Gastrocnemius medialis (tissue), 4 donors: ENCODE data around the gene CCDC57. TPM values are rescaled to one million over a fixed set of nuclear protein-coding genes. Genes with fewer than 3 reads are reported as not detected.
A peak's percentile ranks its signal among the peaks of the same experiment; 100 is the strongest.

Source experiments
- ATAC-seq, 2 donors: fragments of 150-250 bp; one replicate each; pipeline ENCODE4 v1.9.1; 2016
- DNase-seq, 2 donors: peaks; one replicate each; pipeline ENCODE4 v3.0.0-alpha.2; 2019
- H3K27ac ChIP-seq, 4 donors: fragments of 200-600 bp; sonication (generic); 1 replicate in 1 of 4; 2 replicates in 3 of 4; pipeline ENCODE4 v1.5.1; 2016 to 2018; ENCODE audit warnings: mild to moderate bottlenecking in 2 of 4, moderate library complexity in 1 of 4
- H3K27me3 ChIP-seq, 3 donors: fragments of 200-600 bp; sonication (generic) in 2 of 3; 1 replicate in 1 of 3; 2 replicates in 2 of 3; pipeline versions ENCODE4 v1.5.1 to v1.6.0; 2016 to 2019; ENCODE audit warnings: mild to moderate bottlenecking in 1 of 3, moderate library complexity in 1 of 3
- H3K36me3 ChIP-seq, 2 donors: fragments of 200-600 bp; sonication (generic) in 1 of 2; one replicate each; pipeline ENCODE4 v1.5.1; 2017 to 2018
- H3K4me1 ChIP-seq, 2 donors: fragments of 200-600 bp; sonication (generic) in 1 of 2; one replicate each; pipeline ENCODE4 v1.5.1; 2016 to 2017; ENCODE audit warnings: mild to moderate bottlenecking in 2 of 2
- H3K4me3 ChIP-seq, 4 donors: fragments of 200-600 bp; sonication (generic) in 3 of 4; 1 replicate in 1 of 4; 2 replicates in 3 of 4; pipeline ENCODE4 v1.5.1; 2016 to 2019; ENCODE audit warnings: mild to moderate bottlenecking in 2 of 4
- H3K9me3 ChIP-seq, 3 donors: fragments of 200-600 bp; sonication (generic) in 2 of 3; 1 replicate in 1 of 3; 2 replicates in 2 of 3; pipeline ENCODE4 v1.5.1; 2016 to 2019
- CTCF ChIP-seq, 5 experiments: fragments of 450-650 bp in 3 of 5; fragments of 200-600 bp in 2 of 5; sonication (generic) in 2 of 5; IDR thresholded peaks in 4 of 5; conservative IDR thresholded peaks in 1 of 5; 1 replicate in 4 of 5; 2 replicates in 1 of 5; pipeline ENCODE4 v1.5.1; 2016 to 2019; ENCODE audit warnings: antibody characterized with exemption in 5 of 5, mild to moderate bottlenecking in 3 of 5, moderate library complexity in 3 of 5
- POLR2A ChIP-seq, 2 donors: fragments of 450-650 bp; IDR thresholded peaks; one replicate each; pipeline ENCODE4 v1.6.1; 2017; ENCODE audit warnings: antibody characterized with exemption in 2 of 2, mild to moderate bottlenecking in 2 of 2, moderate library complexity in 2 of 2
- in situ Hi-C, 4 donors: fragments of 200-750 bp; cut with MboI; loops; one replicate each; pipeline versions ENCODE4 v1.15.0 to v1.8.0; 2017; ENCODE audit warnings: low sequenced_read_pairs in 4 of 4
- intact Hi-C: fragments of 100-400 bp; cut with DNase I; formaldehyde crosslinking; loops from one replicate; pipeline ENCODE4 v1.15.1; 2023; ENCODE audit warnings: low total_unique reads
- total RNA-seq, 4 donors: library from RNA; depleted of rRNA; stranded (reverse); fragments of >200 nt; gene quantifications; one replicate each; pipeline versions ENCODE4 v1.1.0 to v1.2.3, GENCODE V29; 2016

Gene CCDC57
- total RNA-seq, 4 donors from 2014 or later: 3.7 to 11.3 (median 5.1) TPM

GRCh38 chr17:82231562-82232321, 19.1 kb upstream of the CCDC57 start:
- H3K27ac ChIP-seq: peak overlapping the region; percentile 90 to 98 (median 93)
- H3K4me1 ChIP-seq: peaks cover 57 to 70% of the 10 kb centered on the region in 2 donors
- in situ Hi-C loops: no loop called here
- H3K27me3 ChIP-seq: no peaks in the 10 kb centered on the region
- TF ChIP-seq POLR2A (IDR thresholded peaks at IDR 0.05) (peak; percentile 57 to 78), CTCF (IDR thresholded peaks at IDR 0.05 in 4 of 5, conservative IDR thresholded peaks at IDR 0.05 in 1 of 5) (no peak)
- no peaks in the 10 kb centered on the region for H3K9me3 ChIP-seq
- DNase-seq: peak; percentile 64 to 81
- H3K36me3 ChIP-seq: peaks cover 0 to 2% of the 10 kb centered on the region in 2 donors
- peak in 1 of 2 donors; percentile 2 for ATAC-seq
- peak overlapping the region; percentile 66 to 76 (median 68) for H3K4me3 ChIP-seq
- intact Hi-C loops: no loop called here

DNA sequence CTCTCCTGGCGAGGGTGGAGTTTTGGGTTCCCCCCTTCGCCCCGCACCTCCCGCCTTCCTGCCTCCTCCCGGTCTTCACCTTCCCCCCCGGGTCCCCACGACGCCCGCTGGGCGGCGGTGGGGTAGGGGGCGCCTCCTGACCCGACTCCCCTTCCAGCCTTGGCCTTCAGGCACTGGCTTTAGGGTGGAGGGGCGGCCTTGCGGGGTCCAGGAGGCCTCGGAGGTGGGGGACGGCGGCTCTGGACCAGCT, 18.6 kb upstream of the CCDC57 start:
- TF ChIP-seq CTCF (IDR thresholded peaks at IDR 0.05 in 4 of 5, conservative IDR thresholded peaks at IDR 0.05 in 1 of 5) (no peak), POLR2A (IDR thresholded peaks at IDR 0.05) (no peak)
- H3K36me3 ChIP-seq: no peaks in the 10 kb centered on the region
- DNase-seq (no peak), ATAC-seq (no peak)
- peak overlapping the region; percentile 90 to 98 (median 93) for H3K27ac ChIP-seq
- intact Hi-C loops (no loop called here), in situ Hi-C loops (no loop called here)
- H3K9me3 ChIP-seq: no peaks in the 10 kb centered on the region
- H3K4me3 ChIP-seq: peak overlapping the region; percentile 66 to 76 (median 68)
- peaks cover 58 to 69% of the 10 kb centered on the region in 2 donors for H3K4me1 ChIP-seq
- H3K27me3 ChIP-seq: no peaks in the 10 kb centered on the region

DNA sequence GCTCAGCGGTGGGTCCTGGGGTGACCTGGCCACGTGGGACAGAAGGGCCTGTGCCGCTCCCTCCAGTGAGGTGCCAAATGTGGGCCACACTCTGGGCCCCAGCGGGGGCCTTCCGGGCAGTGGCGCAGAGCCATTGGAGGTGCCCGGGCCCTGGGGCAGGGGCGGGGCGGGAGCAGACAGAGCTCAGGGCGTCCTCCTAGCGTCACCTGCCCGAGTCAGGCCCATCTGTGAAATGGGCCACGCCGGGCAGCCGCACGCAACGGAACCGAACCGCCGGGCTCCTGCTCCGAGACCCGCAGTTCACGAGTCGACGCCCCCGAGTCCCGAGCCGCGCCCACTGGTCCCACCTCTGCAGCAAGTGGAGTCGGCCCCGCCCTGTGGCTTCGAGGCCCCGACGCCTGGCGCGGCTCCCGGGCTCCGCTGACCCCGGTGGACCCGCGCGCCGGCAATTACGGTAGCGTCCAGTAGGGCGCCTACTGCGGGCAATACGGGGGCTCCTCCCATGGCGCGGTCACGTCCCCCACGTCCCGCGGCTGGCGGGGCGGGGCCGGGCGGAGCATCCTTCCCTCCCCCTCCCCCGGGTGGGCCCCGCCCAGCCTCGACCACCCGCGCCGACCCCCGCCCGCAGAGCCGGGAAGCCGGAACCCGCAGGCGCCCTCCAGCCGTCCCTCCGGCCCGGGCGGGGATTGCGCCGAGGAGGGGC, 18.1 kb upstream of the CCDC57 start:
- in situ Hi-C loops: no loop called here

More for the DNA sequence above, 18.1 kb upstream of the CCDC57 start:
- H3K27ac ChIP-seq: peak overlapping the region; percentile 90 to 98 (median 93)
- TF ChIP-seq CTCF (IDR thresholded peaks at IDR 0.05 in 4 of 5, conservative IDR thresholded peaks at IDR 0.05 in 1 of 5): peak; percentile 46 to 74 (median 64)
- TF ChIP-seq POLR2A (IDR thresholded peaks at IDR 0.05): peak; percentile 47 to 73
- intact Hi-C loops: no loop called here
- H3K36me3 ChIP-seq: no peaks in the 10 kb centered on the region
- ATAC-seq (peak; percentile 6 to 8), DNase-seq (peak in 1 of 2 donors; percentile 80)
- H3K4me3 ChIP-seq: peak overlapping the region; percentile 66 to 76 (median 68)
- H3K9me3 ChIP-seq: no peaks in the 10 kb centered on the region
- peaks cover 58 to 70% of the 10 kb centered on the region in 2 donors for H3K4me1 ChIP-seq
- H3K27me3 ChIP-seq: no peaks in the 10 kb centered on the region
